HCT116 (cell line): ENCODE results near the gene SAMHD1. TPM values are rescaled to one million over a fixed set of nuclear protein-coding genes. Genes with fewer than 3 reads are reported as not detected.

ENCODE experiments used
- ATAC-seq: fragments of 200-7000 bp; cut with Tn5 transposase; 2 replicates; pipeline ENCODE4 v1.9.1; 2020; ENCODE audit warnings: mild to moderate bottlenecking, moderate library complexity
- BruUV-seq: library from RNA; stranded (reverse); fragments of 400-500 nt; replicated peaks from 2 replicates; lab custom pipeline; 2021; lab: Mats Ljungman, UMichigan
- CTCF ChIA-PET: fragments of 300-600 bp; sonication (Branson Sonifier 250); formaldehyde crosslinking; loops from one replicate; lab custom pipeline; 2021; ENCODE audit warnings: antibody characterized with exemption; lab: Charles Lee
- POLR2A ChIA-PET: fragments of 300-600, 350-600 bp; sonication (Branson Sonifier 250); formaldehyde crosslinking; loops from one replicate; lab custom pipeline; 2021; ENCODE audit warnings: antibody characterized with exemption; lab: Charles Lee
- RAD21 ChIA-PET, 2 experiments: fragments of 300-600 bp; sonication (Branson Sonifier 250); formaldehyde crosslinking; loops; one replicate each; lab custom pipeline; 2023; ENCODE audit warnings: low total read pairs in 2 of 2; ENCODE audit not compliant: uncharacterized antibody in 2 of 2, unreplicated experiment in 2 of 2, low non-redundant PET in 1 of 2; lab: Charles Lee
- DNase-seq: peaks from one replicate; pipeline ENCODE4 v3.0.0-alpha.2; 2010; ENCODE audit warnings: low read depth, low spot score
- H2AFZ ChIP-seq: fragments of 200-600 bp; shearing (Covaris generic), sonication (generic); 2 replicates; pipeline ENCODE4 v1.6.1; 2017; ENCODE audit warnings: low read depth, mixed run types, mixed read lengths, antibody characterized with exemption, low read length; ENCODE audit not compliant: poor library complexity, severe bottlenecking
- H3K27ac ChIP-seq: 2 replicates; pipeline ENCODE4 v1.5.1; 2012; ENCODE audit warnings: low read depth, low read length
- H3K27me3 ChIP-seq: fragments of 200-600 bp; sonication (generic); 2 replicates; pipeline ENCODE4 v1.6.1; 2016; ENCODE audit warnings: mixed run types, low read length, mixed read lengths; ENCODE audit not compliant: insufficient read depth
- H3K36me3 ChIP-seq, 2 experiments: fragments of 200-500 bp in 1 of 2; fragments of 200-600 bp in 1 of 2; sonication (Bioruptor generic) in 1 of 2; sonication (generic) in 1 of 2; 2 replicates each; pipeline versions ENCODE4 v1.5.1 to v1.6.1; 2014 to 2016; ENCODE audit warnings: low read length in 2 of 2, inconsistent platforms in 1 of 2, mixed read lengths in 1 of 2, mixed run types in 1 of 2; ENCODE audit not compliant: insufficient read depth in 2 of 2, control insufficient read depth in 1 of 2
- H3K4me1 ChIP-seq, 2 experiments: fragments of 200-600 bp in 1 of 2; sonication (generic) in 1 of 2; 2 replicates each; pipeline versions ENCODE4 v1.5.1 to v1.6.1; 2012 to 2017; ENCODE audit warnings: low read length in 2 of 2, inconsistent platforms in 1 of 2, mild to moderate bottlenecking in 1 of 2, mixed read lengths in 1 of 2, mixed run types in 1 of 2, moderate library complexity in 1 of 2; ENCODE audit not compliant: insufficient read depth in 2 of 2, control insufficient read depth in 1 of 2
- H3K4me2 ChIP-seq: fragments of 200-600 bp; sonication (generic); 2 replicates; pipeline ENCODE4 v1.6.1; 2017; ENCODE audit warnings: mixed run types, low read length, mixed read lengths
- H3K4me3 ChIP-seq, 2 experiments: fragments of 200-600 bp in 1 of 2; sonication (generic) in 1 of 2; replicated peaks in 1 of 2; 2 replicates each; pipeline ENCODE4 v1.5.1; 2011 to 2016; ENCODE audit warnings: low read length in 2 of 2, control low read depth in 1 of 2, low read depth in 1 of 2, mild to moderate bottlenecking in 1 of 2, mixed read lengths in 1 of 2, mixed run types in 1 of 2
- H3K79me2 ChIP-seq: fragments of 200-600 bp; sonication (generic); 2 replicates; pipeline ENCODE4 v1.6.1; 2017; ENCODE audit warnings: mild to moderate bottlenecking, mixed run types, low read length, moderate library complexity, mixed read lengths; ENCODE audit not compliant: insufficient read depth
- H3K9ac ChIP-seq: fragments of 200-600 bp; sonication (generic); 2 replicates; pipeline ENCODE4 v1.6.1; 2016; ENCODE audit warnings: low read length, mixed read lengths
- H3K9me2 ChIP-seq: fragments of 200-600 bp; sonication (generic), shearing (Covaris generic); 2 replicates; pipeline ENCODE4 v1.6.1; 2017; ENCODE audit warnings: mixed run types, mild to moderate bottlenecking, moderate library complexity; ENCODE audit not compliant: insufficient read depth
- H3K9me3 ChIP-seq, 2 experiments: fragments of 200-500 bp in 1 of 2; fragments of 200-600 bp in 1 of 2; sonication (Bioruptor generic) in 1 of 2; sonication (generic) in 1 of 2; 2 replicates each; pipeline ENCODE4 v1.6.1; 2014 to 2017; ENCODE audit warnings: low read length in 2 of 2, mixed read lengths in 2 of 2, inconsistent platforms in 1 of 2, low read depth in 1 of 2, mild to moderate bottlenecking in 1 of 2, mixed run types in 1 of 2, moderate library complexity in 1 of 2; ENCODE audit not compliant: control insufficient read depth in 1 of 2, insufficient read depth in 1 of 2
- H4K20me1 ChIP-seq: fragments of 200-600 bp; sonication (generic), shearing (Covaris generic); 2 replicates; pipeline ENCODE4 v1.6.1; 2017; ENCODE audit warnings: mixed run types, mild to moderate bottlenecking, moderate library complexity; ENCODE audit not compliant: insufficient read depth
- CEBPB ChIP-seq: IDR thresholded peaks from 2 replicates; pipeline ENCODE4 v1.6.1; 2012; ENCODE audit warnings: low read depth
- CTCF ChIP-seq, 3 experiments: fragments of 200-600 bp in 1 of 3; sonication (generic) in 1 of 3; IDR thresholded peaks in 2 of 3; conservative IDR thresholded peaks in 1 of 3; 2 replicates each; pipeline ENCODE4 v1.5.1; 2012 to 2017; ENCODE audit warnings: low read depth in 2 of 3, low read length in 2 of 3, antibody characterized with exemption in 1 of 3, borderline replicate concordance in 1 of 3, control low read depth in 1 of 3, mild to moderate bottlenecking in 1 of 3, mixed read lengths in 1 of 3, mixed run types in 1 of 3, moderate library complexity in 1 of 3; ENCODE audit not compliant: insufficient read depth in 1 of 3
- EGR1 ChIP-seq: IDR thresholded peaks from 2 replicates; pipeline ENCODE4 v1.6.1; 2012; ENCODE audit warnings: low read depth
- EZH2 ChIP-seq: fragments of 200-600 bp; sonication (generic); IDR thresholded peaks from 2 replicates; pipeline ENCODE4 v1.6.1; 2017; ENCODE audit warnings: antibody characterized with exemption, mixed run types
- EZH2phosphoT487 ChIP-seq: fragments of 200-600 bp; IDR thresholded peaks from 2 replicates; pipeline ENCODE4 v1.6.1; 2018; ENCODE audit warnings: antibody characterized with exemption, borderline replicate concordance
- JUND ChIP-seq: IDR thresholded peaks from 2 replicates; pipeline ENCODE4 v1.6.1; 2012
- POLR2A ChIP-seq: IDR thresholded peaks from 2 replicates; pipeline ENCODE4 v1.7.0; 2011; ENCODE audit warnings: borderline replicate concordance; ENCODE audit not compliant: insufficient read depth, insufficient read length; ENCODE audit errors: extremely low read depth
- RAD21 ChIP-seq: IDR thresholded peaks from 2 replicates; pipeline ENCODE4 v1.6.1; 2012; ENCODE audit warnings: low read depth, mild to moderate bottlenecking
- SIN3A ChIP-seq: IDR thresholded peaks from 2 replicates; pipeline ENCODE4 v1.6.1; 2012; ENCODE audit warnings: low read depth
- SP1 ChIP-seq: IDR thresholded peaks from 2 replicates; pipeline ENCODE4 v1.6.1; 2012; ENCODE audit warnings: low read depth
- YY1 ChIP-seq: IDR thresholded peaks from 2 replicates; pipeline ENCODE4 v1.6.1; 2011; ENCODE audit warnings: low read length, low read depth, moderate library complexity, mild to moderate bottlenecking; ENCODE audit not compliant: insufficient replicate concordance; ENCODE audit errors: extremely low read depth
- ZFX ChIP-seq: fragments of 450-650 bp; IDR thresholded peaks from 2 replicates; pipeline ENCODE4 v1.6.1; 2017
- ZNF274 ChIP-seq: fragments of 200-500 bp; sonication (Bioruptor generic); IDR thresholded peaks from 2 replicates; pipeline ENCODE4 v1.6.1; 2014; ENCODE audit warnings: mild to moderate bottlenecking, low read depth, low read length, inconsistent platforms
- intact Hi-C: fragments of 100-400 bp; cut with micrococcal nuclease; formaldehyde crosslinking; loops from 2 replicates; pipeline ENCODE4 v1.10.0; 2022
- total RNA-seq: library from RNA; stranded (reverse); gene quantifications from one replicate; pipeline ENCODE4 v1.2.1, GENCODE V29; 2021; ENCODE audit not compliant: unreplicated experiment
- TF ChIP-seq, protein P1 (sequence below): IDR thresholded peaks from 2 replicates; pipeline ENCODE4 v1.6.1; 2012
- TF ChIP-seq, protein P2 (sequence below): IDR thresholded peaks from 2 replicates; pipeline ENCODE4 v1.6.1; 2012; ENCODE audit warnings: low read depth

Gene SAMHD1
- total RNA-seq, 1 experiment from 2014 or later, result 21.4 TPM

DNA sequence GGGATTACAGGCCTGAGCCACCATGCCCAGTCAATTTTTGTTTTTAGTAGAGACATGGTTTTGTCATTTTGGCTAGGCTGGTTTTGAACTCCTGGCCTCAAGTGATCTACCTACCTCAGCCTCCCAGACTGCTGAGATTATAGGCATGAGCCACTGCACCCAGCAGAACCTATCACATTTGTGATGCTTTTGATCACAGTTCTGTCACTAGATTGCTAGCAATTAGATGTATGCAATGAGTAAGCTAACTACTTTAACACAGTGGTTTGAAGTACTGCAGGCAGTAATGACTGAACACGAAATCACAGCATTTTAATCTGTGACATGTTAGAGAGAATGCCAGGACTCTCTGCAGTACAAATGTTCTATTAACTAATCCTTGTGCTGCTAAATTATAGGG lies 19.6 kb upstream of the SAMHD1 start:
- TF ChIP-seq YY1, result no peak
- no peak for TF ChIP-seq SIN3A
- no peak for TF ChIP-seq ZNF274
- no peak for TF ChIP-seq RAD21
- TF ChIP-seq JUND, result no peak
- TF ChIP-seq, protein P1, sequence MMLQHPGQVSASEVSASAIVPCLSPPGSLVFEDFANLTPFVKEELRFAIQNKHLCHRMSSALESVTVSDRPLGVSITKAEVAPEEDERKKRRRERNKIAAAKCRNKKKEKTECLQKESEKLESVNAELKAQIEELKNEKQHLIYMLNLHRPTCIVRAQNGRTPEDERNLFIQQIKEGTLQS, result no peak
- no TSS peak for BruUV-seq
- Histone ChIP-seq H3K27ac (no peak overlapping the region), H3K4me3 (no peak overlapping the region), H3K27me3 (no peaks in the 10 kb centered on the region), H4K20me1 (no peaks in the 10 kb centered on the region), H3K9me3 (no peaks in the 10 kb centered on the region), H3K4me2 (no peak overlapping the region), H3K9ac (no peak overlapping the region), H3K9me2 (no peaks in the 10 kb centered on the region), H2AFZ (no peak overlapping the region), H3K79me2 (no peaks in the 10 kb centered on the region), H3K4me1 (no peaks in the 10 kb centered on the region), H3K36me3 (no peaks in the 10 kb centered on the region)
- RAD21 ChIA-PET, result no interaction called here
- CTCF ChIA-PET, result no interaction called here
- intact Hi-C loops, result no loop called here
- POLR2A ChIA-PET, result no interaction called here
- DNase-seq, result no peak
- ATAC-seq, result no peak

DNA sequence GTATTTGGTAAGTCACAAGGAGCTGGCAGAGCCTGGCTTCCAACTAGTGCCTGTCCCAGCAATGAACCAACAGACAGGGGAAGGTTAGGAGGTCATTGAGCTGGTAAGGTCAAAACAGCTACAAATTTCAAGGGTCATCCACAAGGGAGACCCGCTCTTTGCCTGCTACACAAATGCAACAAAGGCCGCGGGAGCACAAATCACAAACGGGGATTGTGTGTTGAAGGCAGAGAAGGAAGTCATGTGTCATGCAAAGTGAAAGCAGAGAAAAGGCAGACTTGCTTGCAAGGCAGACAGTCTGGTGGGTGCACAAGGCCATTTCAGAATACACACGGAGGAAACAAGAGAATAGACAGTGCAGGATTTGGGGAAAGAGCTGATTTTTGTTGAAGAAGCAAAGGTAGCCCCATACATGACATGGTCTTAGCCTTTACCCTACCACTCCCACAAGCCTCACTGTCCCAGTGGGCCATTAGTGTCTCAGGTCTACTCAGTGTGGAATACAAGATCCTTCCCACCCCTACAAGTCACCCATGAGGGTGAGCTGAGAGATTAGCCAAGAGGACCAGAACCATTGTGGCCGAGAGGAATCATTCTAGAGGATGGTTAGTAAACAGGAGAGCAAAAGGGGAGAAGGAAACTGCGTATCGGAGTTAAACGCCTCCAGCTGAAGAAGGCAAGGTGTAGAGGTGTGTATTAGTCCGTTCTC lies 18.1 kb upstream of the SAMHD1 start:
- H3K27ac ChIP-seq, result no peak overlapping the region
- ATAC-seq (no peak), DNase-seq (no peak)
- no peaks in the 10 kb centered on the region for H4K20me1 ChIP-seq
- H2AFZ ChIP-seq, result no peak overlapping the region
- intact Hi-C loops, result no loop called here
- no peak overlapping the region for H3K4me2 ChIP-seq
- no peaks in the 10 kb centered on the region for H3K4me1 ChIP-seq
- no peaks in the 10 kb centered on the region for H3K9me2 ChIP-seq
- H3K27me3 ChIP-seq, result no peaks in the 10 kb centered on the region
- no peak overlapping the region for H3K9ac ChIP-seq
- RAD21 ChIA-PET, result no interaction called here
- POLR2A ChIA-PET, result no interaction called here
- CTCF ChIA-PET, result no interaction called here
- H3K9me3 ChIP-seq, result no peaks in the 10 kb centered on the region
- BruUV-seq, result no TSS peak
- H3K36me3 ChIP-seq, result no peaks in the 10 kb centered on the region
- no peak overlapping the region for H3K4me3 ChIP-seq
- H3K79me2 ChIP-seq, result no peaks in the 10 kb centered on the region
- no peak for TF ChIP-seq CTCF (IDR thresholded peaks at IDR 0.05 in 2 of 3, conservative IDR thresholded peaks at IDR 0.05 in 1 of 3; ENCODE audit: borderline replicate concordance in 1 of 3, insufficient read depth in 1 of 3, low read depth in 2 of 3, low read length in 2 of 3)
- no peak for TF ChIP-seq SIN3A
- no peak for TF ChIP-seq RAD21
- no peak for TF ChIP-seq EZH2
- TF ChIP-seq JUND, result no peak
- TF ChIP-seq EZH2phosphoT487, result no peak
- TF ChIP-seq POLR2A, result no peak
- TF ChIP-seq YY1, result no peak
- TF ChIP-seq, protein P2, sequence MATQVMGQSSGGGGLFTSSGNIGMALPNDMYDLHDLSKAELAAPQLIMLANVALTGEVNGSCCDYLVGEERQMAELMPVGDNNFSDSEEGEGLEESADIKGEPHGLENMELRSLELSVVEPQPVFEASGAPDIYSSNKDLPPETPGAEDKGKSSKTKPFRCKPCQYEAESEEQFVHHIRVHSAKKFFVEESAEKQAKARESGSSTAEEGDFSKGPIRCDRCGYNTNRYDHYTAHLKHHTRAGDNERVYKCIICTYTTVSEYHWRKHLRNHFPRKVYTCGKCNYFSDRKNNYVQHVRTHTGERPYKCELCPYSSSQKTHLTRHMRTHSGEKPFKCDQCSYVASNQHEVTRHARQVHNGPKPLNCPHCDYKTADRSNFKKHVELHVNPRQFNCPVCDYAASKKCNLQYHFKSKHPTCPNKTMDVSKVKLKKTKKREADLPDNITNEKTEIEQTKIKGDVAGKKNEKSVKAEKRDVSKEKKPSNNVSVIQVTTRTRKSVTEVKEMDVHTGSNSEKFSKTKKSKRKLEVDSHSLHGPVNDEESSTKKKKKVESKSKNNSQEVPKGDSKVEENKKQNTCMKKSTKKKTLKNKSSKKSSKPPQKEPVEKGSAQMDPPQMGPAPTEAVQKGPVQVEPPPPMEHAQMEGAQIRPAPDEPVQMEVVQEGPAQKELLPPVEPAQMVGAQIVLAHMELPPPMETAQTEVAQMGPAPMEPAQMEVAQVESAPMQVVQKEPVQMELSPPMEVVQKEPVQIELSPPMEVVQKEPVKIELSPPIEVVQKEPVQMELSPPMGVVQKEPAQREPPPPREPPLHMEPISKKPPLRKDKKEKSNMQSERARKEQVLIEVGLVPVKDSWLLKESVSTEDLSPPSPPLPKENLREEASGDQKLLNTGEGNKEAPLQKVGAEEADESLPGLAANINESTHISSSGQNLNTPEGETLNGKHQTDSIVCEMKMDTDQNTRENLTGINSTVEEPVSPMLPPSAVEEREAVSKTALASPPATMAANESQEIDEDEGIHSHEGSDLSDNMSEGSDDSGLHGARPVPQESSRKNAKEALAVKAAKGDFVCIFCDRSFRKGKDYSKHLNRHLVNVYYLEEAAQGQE, result no peak
- TF ChIP-seq ZNF274, result no peak
- TF ChIP-seq CEBPB, result no peak
- no peak for TF ChIP-seq SP1
- TF ChIP-seq EGR1, result no peak
- no peak for TF ChIP-seq ZFX
